GM19351 (cell line): ENCODE results near the gene AAK1.
"Not testable (repeated sequence)": the region's sequence is repeated elsewhere in the genome, so short reads cannot be mapped to it uniquely, and the experiment has no call there.

Experiments used
- ATAC-seq: cut with Tn5 transposase; IDR thresholded peaks from one replicate; pipeline ENCODE4 v1.9.1; 2021; ENCODE audit warnings: mild to moderate bottlenecking, moderate library complexity; ENCODE audit not compliant: unreplicated experiment

AAK1 gene

GRCh38 chr2:69643602-69644505 lies at the start of gene AAK1:
Gene AAK1, minus strand, starts transcription at chr2:69643739. Its CDS starts 699 bp downstream, at chr2:69643040.
- ATAC-seq = peak; percentile 43

- ATAC-seq = no peak
These were observed 48.9 kb upstream of the AAK1 start for GRCh38 chr2:69692424-69692823.

GRCh38 chr2:69689969-69690368 lies 46.4 kb upstream of the AAK1 start:
- no peak for ATAC-seq

GRCh38 chr2:69689466-69689865 lies 45.9 kb upstream of the AAK1 start:
- no peak for ATAC-seq

- no peak for ATAC-seq
These were observed 44.6 kb upstream of the AAK1 start for GRCh38 chr2:69687971-69688611.

DNA sequence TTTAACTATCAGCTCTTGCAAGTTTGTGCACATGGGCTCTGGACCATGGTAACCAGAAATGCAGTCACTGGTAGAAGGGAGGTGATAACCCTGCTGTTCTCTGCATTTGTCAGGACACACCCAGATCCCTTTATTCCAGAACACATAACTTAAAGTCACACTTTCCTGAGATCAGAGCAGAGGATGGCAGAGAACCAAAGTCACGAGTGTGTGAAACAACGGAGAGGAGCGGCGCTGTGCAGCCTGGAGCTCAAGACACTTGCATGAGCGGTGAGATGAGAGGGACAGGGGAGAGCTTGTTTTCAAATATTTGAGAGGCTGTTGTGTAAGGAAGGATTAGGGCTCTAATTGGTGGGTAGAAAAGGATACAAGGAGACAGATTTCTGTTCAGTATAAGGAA lies 43.3 kb upstream of the AAK1 start:
- no peak for ATAC-seq

- ATAC-seq = no peak
These were observed 41.9 kb upstream of the AAK1 start for GRCh38 chr2:69685321-69686048.

DNA sequence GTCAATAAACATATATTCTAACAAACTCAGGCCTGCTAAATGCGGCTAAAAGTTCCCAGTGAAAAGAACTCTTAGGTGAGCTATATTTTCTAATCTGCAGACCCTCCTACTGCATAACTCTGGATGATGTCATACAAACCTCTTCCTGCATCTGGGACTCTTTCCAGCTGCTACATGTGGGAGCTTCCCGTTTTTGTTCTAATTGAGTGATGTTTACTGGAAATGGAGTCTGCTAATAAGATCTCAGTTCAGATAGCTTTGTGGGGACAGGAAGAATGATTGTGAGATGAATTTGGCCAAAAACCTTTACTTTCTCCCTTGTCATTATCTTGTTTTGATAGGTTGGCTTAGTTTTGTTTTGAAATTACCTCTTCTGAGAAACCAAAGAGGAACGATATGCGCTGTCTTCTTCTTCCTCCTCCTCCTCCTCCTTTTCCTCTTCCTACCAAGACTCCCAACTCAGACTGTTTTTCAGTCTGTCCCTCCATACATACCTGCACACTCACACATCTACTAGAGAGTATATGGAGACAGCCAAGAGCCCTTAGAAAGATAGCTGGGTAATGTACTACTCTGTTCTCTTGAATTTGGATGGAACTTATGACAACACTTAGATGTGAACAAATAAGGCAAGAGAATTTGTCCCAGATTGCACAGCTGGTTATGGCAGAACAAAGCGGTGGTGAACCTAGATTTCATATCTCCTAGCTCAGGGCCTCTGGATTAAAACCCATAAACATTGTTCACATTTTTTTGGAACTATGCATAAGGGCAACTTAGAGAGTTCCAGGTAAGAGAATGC lies 39.8 kb upstream of the AAK1 start:
- no peak for ATAC-seq

- no peak for ATAC-seq
These were observed 39.0 kb upstream of the AAK1 start for GRCh38 chr2:69682525-69682924.

DNA sequence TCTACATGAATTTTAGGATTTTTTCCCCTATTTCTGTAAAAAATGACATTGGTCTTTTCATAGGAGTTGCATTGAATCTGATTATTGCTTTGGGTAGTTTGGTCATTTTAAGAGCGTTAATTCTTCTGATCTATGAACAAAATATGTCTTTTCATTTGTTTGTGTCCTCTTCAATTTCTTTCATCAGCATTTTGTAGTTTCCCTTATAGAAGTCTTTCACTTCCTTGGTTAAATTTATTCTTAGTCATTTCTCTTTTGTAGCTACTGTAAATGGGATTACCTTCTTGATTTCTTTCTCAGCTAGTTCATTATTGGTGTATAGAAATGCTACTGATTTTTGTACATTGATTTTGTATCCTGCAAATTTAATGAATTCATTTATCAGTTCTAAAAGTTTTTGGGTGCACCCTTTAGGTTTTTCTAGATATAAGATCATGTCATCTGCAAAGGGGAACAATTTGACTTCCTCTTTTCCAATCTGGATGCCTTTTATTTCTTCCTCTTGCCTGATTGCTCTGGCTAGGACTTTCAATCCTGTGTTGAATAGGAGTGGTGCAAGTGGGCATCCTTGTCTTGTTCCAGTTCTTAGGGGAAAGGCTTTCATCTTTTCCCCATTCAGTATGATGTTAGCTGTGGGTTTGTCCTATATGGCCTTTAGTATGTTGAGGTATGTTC lies 36.6 kb upstream of the AAK1 start:
- ATAC-seq = no peak

DNA sequence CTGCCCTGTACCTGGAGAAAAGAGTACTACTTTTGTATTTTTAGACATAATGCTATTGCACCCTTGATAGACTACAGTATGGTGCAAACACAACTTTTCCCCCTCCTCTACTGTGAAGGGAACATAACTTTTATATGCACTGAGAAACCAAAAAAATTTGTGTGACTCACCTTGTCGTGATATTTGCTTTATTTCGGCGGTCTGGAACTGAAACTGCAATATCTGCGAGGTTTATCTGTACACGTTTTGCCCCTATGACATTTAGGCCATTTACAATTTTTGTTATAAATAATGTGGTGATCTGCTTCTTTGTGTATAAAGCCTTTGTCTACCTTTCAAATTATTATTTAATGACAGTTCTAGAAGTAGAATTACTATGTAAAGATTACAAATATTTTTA lies 34.4 kb upstream of the AAK1 start:
- ATAC-seq = no peak

GRCh38 chr2:69676146-69676545 lies 32.6 kb upstream of the AAK1 start:
- no peak for ATAC-seq

DNA sequence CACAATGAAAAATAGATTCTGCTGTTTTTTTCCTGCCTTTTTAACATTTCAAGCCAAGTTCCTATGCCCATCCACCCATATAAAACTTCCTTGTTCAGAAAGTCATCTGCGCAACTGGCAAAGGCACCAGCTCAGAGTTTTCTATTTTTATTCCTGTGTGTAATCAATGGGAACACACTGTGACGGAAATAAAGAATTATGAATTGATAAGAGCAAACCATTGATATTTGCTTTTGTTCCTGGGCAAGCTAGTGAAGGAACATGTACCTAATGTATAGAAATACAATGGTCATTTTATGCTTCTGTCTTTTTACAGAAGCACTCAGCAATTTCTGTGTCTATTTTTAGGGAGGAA lies 30.8 kb upstream of the AAK1 start:
- no peak for ATAC-seq

- ATAC-seq = not testable (repeated sequence)
These were observed 29.6 kb upstream of the AAK1 start for GRCh38 chr2:69673098-69673497.

DNA sequence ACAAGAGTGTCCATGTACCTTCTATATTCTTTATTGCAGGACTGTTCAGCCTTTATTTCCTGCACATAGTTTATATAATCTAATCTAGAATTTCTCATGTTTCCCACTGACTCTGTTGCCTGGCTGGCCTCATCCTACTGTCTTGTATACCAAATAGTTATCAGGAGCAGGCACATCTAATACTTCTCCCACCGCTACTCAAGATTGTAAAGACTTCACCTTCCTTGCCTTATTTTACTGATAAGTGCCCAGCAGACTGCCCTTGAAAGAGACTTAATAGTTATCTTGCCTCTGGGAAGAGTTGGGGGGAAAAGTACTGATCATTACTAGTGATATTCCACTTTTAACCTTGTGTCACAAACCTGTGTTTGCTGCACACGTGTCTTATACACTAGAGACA lies 26.1 kb upstream of the AAK1 start:
- ATAC-seq = no peak

GRCh38 chr2:69668598-69668997 lies 25.1 kb upstream of the AAK1 start:
- no peak for ATAC-seq

DNA sequence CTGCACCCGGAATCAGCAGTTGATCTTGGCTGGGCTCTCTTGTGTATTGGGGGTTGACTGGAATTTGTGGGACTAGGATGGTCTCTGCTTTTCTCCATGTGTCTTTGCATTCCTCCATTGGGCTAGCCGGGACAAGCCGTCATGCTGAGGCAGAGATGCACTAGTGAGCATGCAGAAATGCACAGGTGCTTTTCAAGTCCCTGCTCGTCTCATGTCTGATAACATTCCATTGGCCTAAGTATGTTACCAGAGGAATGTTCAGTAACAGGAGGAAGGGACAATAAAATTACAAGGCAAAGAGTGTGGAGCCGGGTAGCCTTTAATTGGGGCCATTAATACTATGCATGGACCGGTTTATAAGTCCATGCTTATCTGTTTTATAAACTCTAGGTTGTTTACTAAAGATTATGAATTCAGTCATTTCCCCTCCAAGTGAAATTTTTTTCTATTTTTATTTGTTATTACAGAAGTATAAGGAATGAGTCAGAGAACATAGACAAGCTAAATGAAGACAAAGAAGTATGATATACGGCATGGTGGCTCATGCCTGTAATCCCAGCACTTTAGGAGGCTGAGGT lies 24.4 kb upstream of the AAK1 start:
- no peak for ATAC-seq

- no peak for ATAC-seq
These were observed 21.6 kb upstream of the AAK1 start for GRCh38 chr2:69665152-69665551.

DNA sequence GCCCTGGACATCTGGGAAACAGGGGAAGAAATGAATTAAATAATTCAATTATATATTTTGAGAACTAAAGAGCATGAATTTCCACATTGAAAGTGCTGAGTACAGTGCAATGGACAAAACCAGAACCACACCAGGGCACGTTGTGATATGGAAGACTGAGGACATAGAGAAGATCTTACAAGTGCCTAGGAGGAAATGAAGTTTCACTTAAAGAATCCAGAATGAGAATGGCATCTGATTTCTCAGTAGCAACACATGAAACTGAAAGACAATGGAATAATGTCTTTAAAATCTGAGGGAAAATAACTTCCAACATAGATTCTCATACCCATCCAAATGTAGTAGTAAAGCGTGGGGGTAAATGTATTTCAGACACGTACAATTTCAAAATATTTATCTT lies 20.3 kb upstream of the AAK1 start:
- ATAC-seq = no peak

GRCh38 chr2:69662547-69662946 lies 19.0 kb upstream of the AAK1 start:
- ATAC-seq = not testable (repeated sequence)
